Gastroesophageal sphincter (tissue), 3 donors: ENCODE results near the gene IGF2R.

Experiments
- POLR2A ChIP-seq, 2 donors: fragments of 450-650 bp; IDR thresholded peaks; one replicate each; pipeline ENCODE4 v1.6.1; 2017; ENCODE audit warnings: antibody characterized with exemption in 2 of 2, mild to moderate bottlenecking in 2 of 2, moderate library complexity in 1 of 2
- TF ChIP-seq, protein P1 (sequence below), 4 experiments: fragments of 200-600 bp in 2 of 4; fragments of 450-650 bp in 2 of 4; sonication (generic) in 1 of 4; IDR thresholded peaks; one replicate each; pipeline ENCODE4 v1.5.1; 2017 to 2019; ENCODE audit warnings: antibody characterized with exemption in 4 of 4, mild to moderate bottlenecking in 2 of 4, moderate library complexity in 2 of 4

GRCh38 chr6:160089534-160089897 lies 120.6 kb downstream of the IGF2R start:
- TF ChIP-seq, protein P1, sequence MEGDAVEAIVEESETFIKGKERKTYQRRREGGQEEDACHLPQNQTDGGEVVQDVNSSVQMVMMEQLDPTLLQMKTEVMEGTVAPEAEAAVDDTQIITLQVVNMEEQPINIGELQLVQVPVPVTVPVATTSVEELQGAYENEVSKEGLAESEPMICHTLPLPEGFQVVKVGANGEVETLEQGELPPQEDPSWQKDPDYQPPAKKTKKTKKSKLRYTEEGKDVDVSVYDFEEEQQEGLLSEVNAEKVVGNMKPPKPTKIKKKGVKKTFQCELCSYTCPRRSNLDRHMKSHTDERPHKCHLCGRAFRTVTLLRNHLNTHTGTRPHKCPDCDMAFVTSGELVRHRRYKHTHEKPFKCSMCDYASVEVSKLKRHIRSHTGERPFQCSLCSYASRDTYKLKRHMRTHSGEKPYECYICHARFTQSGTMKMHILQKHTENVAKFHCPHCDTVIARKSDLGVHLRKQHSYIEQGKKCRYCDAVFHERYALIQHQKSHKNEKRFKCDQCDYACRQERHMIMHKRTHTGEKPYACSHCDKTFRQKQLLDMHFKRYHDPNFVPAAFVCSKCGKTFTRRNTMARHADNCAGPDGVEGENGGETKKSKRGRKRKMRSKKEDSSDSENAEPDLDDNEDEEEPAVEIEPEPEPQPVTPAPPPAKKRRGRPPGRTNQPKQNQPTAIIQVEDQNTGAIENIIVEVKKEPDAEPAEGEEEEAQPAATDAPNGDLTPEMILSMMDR (IDR thresholded peaks at IDR 0.05), result no peak
- TF ChIP-seq POLR2A (IDR thresholded peaks at IDR 0.05), result no peak
